NCI-H2107 (cell line): ENCODE measurements around the gene PRDM11.

Experiments used
- DNase-seq: peaks from one replicate; lab custom pipeline; 2025; lab: John Stamatoyannopoulos, UW

PRDM11 gene

GRCh38 chr11:45157247-45158209, 11.1 kb downstream of the PRDM11 start:
- no peak for DNase-seq

GRCh38 chr11:45158210-45158731, 11.8 kb downstream of the PRDM11 start:
- no peak for DNase-seq

- DNase-seq: no peak
Observed at GRCh38 chr11:45158891-45159605, 12.6 kb downstream of the PRDM11 start.

GRCh38 chr11:45159781-45160365, 13.4 kb downstream of the PRDM11 start:
- DNase-seq: no peak

- DNase-seq: no peak
Observed at GRCh38 chr11:45161252-45162063, 15.0 kb downstream of the PRDM11 start.

- DNase-seq: no peak
Observed at GRCh38 chr11:45162064-45162375, 15.6 kb downstream of the PRDM11 start.

- DNase-seq: no peak
Observed at GRCh38 chr11:45162916-45163879, 16.8 kb downstream of the PRDM11 start.

GRCh38 chr11:45163956-45164575, 17.6 kb downstream of the PRDM11 start:
- DNase-seq: no peak

GRCh38 chr11:45165386-45165785, 18.9 kb downstream of the PRDM11 start:
- DNase-seq: no peak

GRCh38 chr11:45165806-45166603, 19.6 kb downstream of the PRDM11 start:
- no peak for DNase-seq

GRCh38 chr11:45166604-45166897, 20.1 kb downstream of the PRDM11 start:
- DNase-seq: no peak

- DNase-seq: no peak
Observed at GRCh38 chr11:45167283-45167682, 20.8 kb downstream of the PRDM11 start.

GRCh38 chr11:45168366-45169130, 22.1 kb downstream of the PRDM11 start:
- no peak for DNase-seq

- no peak for DNase-seq
Observed at GRCh38 chr11:45169310-45170072, 23.1 kb downstream of the PRDM11 start.

- DNase-seq: no peak
Observed at GRCh38 chr11:45170484-45170883, 24.0 kb downstream of the PRDM11 start.

GRCh38 chr11:45171550-45171949, 25.1 kb downstream of the PRDM11 start:
- DNase-seq: no peak

- no peak for DNase-seq
Observed at GRCh38 chr11:45173064-45173463, 26.6 kb downstream of the PRDM11 start.
